CD4-positive, alpha-beta T cell treated with Interleukin-10 for 1 hour (primary cell): Measurements from ENCODE around the gene TUBA8.
"Not testable (repeated sequence)": the region's sequence is repeated elsewhere in the genome, so short reads cannot be mapped to it uniquely, and the experiment has no call there.

Source experiments
- DNase-seq: peaks from one replicate; pipeline ENCODE4 v3.0.0-alpha.2; 2020

Gene TUBA8

GRCh38 chr22:18130699-18131429 is 20.3 kb downstream of the TUBA8 start:
- no peak for DNase-seq

- DNase-seq = no peak
Measured at GRCh38 chr22:18133452-18133851, 22.8 kb downstream of the TUBA8 start.

- no peak for DNase-seq
Measured at GRCh38 chr22:18136563-18137320, 26.1 kb downstream of the TUBA8 start.

GRCh38 chr22:18141004-18141403 is 30.4 kb downstream of the TUBA8 start:
- not testable (repeated sequence) for DNase-seq

- DNase-seq = no peak
Measured at GRCh38 chr22:18144105-18144504, 33.5 kb downstream of the TUBA8 start.

GRCh38 chr22:18145676-18146388 is 35.2 kb downstream of the TUBA8 start:
- DNase-seq = no peak

- DNase-seq = no peak
Measured at GRCh38 chr22:18146389-18146753, 35.8 kb downstream of the TUBA8 start.

GRCh38 chr22:18147791-18148190 is 37.2 kb downstream of the TUBA8 start:
- DNase-seq = no peak

GRCh38 chr22:18148293-18148965 is 37.8 kb downstream of the TUBA8 start:
- DNase-seq = no peak

- no peak for DNase-seq
Measured at GRCh38 chr22:18152519-18152918, 41.9 kb downstream of the TUBA8 start.

GRCh38 chr22:18154821-18155390 is 44.3 kb downstream of the TUBA8 start:
- no peak for DNase-seq

- not testable (repeated sequence) for DNase-seq
Measured at GRCh38 chr22:18155546-18155945, 44.9 kb downstream of the TUBA8 start.

GRCh38 chr22:18156878-18157713 is 46.5 kb downstream of the TUBA8 start:
- DNase-seq = peak; percentile 50

- DNase-seq = no peak
Measured at GRCh38 chr22:18157714-18158028, 47.1 kb downstream of the TUBA8 start.

- DNase-seq = not testable (repeated sequence)
Measured at GRCh38 chr22:18160641-18161040, 50.0 kb downstream of the TUBA8 start.

GRCh38 chr22:18163843-18164242 is 53.2 kb downstream of the TUBA8 start:
- DNase-seq = not testable (repeated sequence)

GRCh38 chr22:18164584-18164983 is 54.0 kb downstream of the TUBA8 start:
- DNase-seq = not testable (repeated sequence)

- DNase-seq = not testable (repeated sequence)
Measured at GRCh38 chr22:18165356-18165755, 54.7 kb downstream of the TUBA8 start.

- not testable (repeated sequence) for DNase-seq
Measured at GRCh38 chr22:18170284-18170683, 59.7 kb downstream of the TUBA8 start.

- DNase-seq = not testable (repeated sequence)
Measured at GRCh38 chr22:18172203-18172602, 61.6 kb downstream of the TUBA8 start.

GRCh38 chr22:18172776-18173175 is 62.2 kb downstream of the TUBA8 start:
- DNase-seq = not testable (repeated sequence)

GRCh38 chr22:18173441-18173840 is 62.8 kb downstream of the TUBA8 start:
- not testable (repeated sequence) for DNase-seq
